HFFc6 (cell line): ENCODE data around the gene MAP2K4. TPM values are rescaled to one million over a fixed set of nuclear protein-coding genes. Genes with fewer than 3 reads are reported as not detected.

Experiments
- DNase-seq: peaks from one replicate; pipeline ENCODE4 v3.0.0-alpha.2; 2018
- H3K27ac Mint-ChIP-seq: 2 replicates; pipeline ENCODE4 v1.8.0; 2020; ENCODE audit warnings: mild to moderate bottlenecking, mixed read lengths
- H3K27me3 Mint-ChIP-seq: 2 replicates; pipeline ENCODE4 v1.8.0; 2021; ENCODE audit warnings: mild to moderate bottlenecking, moderate library complexity, mixed read lengths; ENCODE audit not compliant: insufficient read depth
- H3K36me3 Mint-ChIP-seq: 2 replicates; pipeline ENCODE4 v1.8.0; 2021; ENCODE audit warnings: low read depth, mixed read lengths
- H3K4me1 Mint-ChIP-seq: 2 replicates; pipeline ENCODE4 v1.8.0; 2020; ENCODE audit warnings: low read depth, mixed read lengths
- H3K4me3 Mint-ChIP-seq: 2 replicates; pipeline ENCODE4 v1.8.0; 2020; ENCODE audit warnings: mild to moderate bottlenecking, moderate library complexity, mixed read lengths
- H3K9me3 Mint-ChIP-seq: 2 replicates; pipeline ENCODE4 v1.8.0; 2020; ENCODE audit warnings: mild to moderate bottlenecking, mixed read lengths
- microRNA-seq: library from miRNA; unstranded; fragments of <30 nt; microRNA quantifications from one replicate; pipeline ENCODE4, GENCODE V29; 2019
- total RNA-seq, 6 experiments: library from RNA; stranded (reverse); fragmentation: NEBNext Ultra II Directional; extraction: Animal tissue kit (Norgen Biotek cat#: 25700); gene quantifications; 2 replicates in 1 of 6; 3 replicates in 5 of 6; pipeline ENCODE4 v1.2.3, GENCODE V29; 2021
- TF ChIP-seq, protein P1 (sequence below): fragments of 200-600 bp; sonication (generic); IDR thresholded peaks from 2 replicates; pipeline ENCODE4 v1.5.0; 2021; ENCODE audit warnings: antibody characterized with exemption, mild to moderate bottlenecking

MAP2K4 gene
- total RNA-seq, 6 experiments from 2014 or later: 24.0 to 31.7 (median 26.9) TPM

DNA sequence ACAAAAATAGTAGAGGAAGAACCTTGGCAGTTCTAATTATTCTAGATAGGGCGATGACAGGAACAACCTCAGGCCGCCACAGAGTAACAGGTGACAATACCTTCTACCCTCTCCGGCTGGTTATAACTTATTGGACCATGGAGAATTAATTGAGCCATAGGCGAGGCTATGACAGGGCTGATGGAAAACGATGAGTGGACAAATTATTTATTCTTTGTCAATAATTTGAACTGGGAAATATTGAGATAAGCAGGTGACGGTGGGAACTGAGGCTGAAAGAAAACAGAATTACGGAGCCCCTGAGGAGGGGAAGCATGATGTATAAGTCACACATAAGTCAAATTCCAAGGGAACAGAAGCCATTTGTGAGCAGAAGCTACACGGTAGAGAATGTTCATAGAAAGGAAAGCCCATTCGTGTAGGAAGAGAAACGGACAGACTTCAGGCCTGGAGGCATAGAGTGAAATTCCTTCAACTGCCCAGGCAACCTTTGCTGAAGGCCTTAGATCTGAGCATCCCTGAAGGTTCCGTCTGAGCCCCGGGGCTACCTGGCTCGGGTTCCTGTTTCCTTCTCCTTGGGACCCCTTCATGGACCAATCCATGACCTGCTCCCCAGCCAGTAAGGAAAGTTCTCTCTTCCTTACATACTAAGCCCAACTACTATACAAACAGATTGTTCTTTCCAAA is 158.1 kb downstream of the MAP2K4 start:
- TF ChIP-seq, protein P1, sequence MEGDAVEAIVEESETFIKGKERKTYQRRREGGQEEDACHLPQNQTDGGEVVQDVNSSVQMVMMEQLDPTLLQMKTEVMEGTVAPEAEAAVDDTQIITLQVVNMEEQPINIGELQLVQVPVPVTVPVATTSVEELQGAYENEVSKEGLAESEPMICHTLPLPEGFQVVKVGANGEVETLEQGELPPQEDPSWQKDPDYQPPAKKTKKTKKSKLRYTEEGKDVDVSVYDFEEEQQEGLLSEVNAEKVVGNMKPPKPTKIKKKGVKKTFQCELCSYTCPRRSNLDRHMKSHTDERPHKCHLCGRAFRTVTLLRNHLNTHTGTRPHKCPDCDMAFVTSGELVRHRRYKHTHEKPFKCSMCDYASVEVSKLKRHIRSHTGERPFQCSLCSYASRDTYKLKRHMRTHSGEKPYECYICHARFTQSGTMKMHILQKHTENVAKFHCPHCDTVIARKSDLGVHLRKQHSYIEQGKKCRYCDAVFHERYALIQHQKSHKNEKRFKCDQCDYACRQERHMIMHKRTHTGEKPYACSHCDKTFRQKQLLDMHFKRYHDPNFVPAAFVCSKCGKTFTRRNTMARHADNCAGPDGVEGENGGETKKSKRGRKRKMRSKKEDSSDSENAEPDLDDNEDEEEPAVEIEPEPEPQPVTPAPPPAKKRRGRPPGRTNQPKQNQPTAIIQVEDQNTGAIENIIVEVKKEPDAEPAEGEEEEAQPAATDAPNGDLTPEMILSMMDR: no peak

DNA sequence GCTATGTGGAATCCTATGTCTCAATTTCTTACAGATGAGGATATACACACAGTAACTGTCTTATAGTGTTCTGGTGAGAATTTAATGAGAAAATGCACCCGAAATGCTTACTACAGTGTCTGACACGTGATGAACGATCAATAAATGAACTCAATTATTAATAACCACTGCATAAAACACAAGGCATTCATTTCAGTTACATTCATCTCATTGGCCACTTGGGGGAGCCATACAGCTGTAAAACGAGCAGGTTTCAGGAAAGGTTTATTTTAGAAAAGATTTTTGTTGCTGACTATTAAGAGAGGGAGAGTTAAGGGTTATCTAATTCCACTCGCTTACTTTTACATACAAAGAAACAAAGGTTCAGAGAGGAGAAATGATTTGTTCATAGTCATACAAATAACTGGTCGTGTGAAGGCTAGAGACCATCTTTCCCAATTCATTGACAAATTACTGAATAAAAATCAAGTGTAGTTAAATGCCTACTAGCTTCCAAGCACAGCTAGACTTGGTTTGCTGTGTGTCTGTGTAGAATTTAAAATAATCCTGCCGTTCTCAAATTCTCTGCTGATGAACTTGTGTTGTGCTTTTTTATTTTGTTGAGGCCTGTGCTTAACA is 160.1 kb downstream of the MAP2K4 start:
- no peak overlapping the region for H3K27ac Mint-ChIP-seq
- H3K4me1 Mint-ChIP-seq: no peaks in the 10 kb centered on the region
- H3K36me3 Mint-ChIP-seq: no peaks in the 10 kb centered on the region
- peak; percentile 38 for DNase-seq
- H3K4me3 Mint-ChIP-seq: no peak overlapping the region
- peaks cover 4% of the 10 kb centered on the region for H3K27me3 Mint-ChIP-seq
- H3K9me3 Mint-ChIP-seq: no peaks in the 10 kb centered on the region
- TF ChIP-seq, protein P1: peak; percentile 94

More for the DNA sequence above, 158.1 kb downstream of the MAP2K4 start:
- no peaks in the 10 kb centered on the region for H3K4me1 Mint-ChIP-seq
- no peaks in the 10 kb centered on the region for H3K9me3 Mint-ChIP-seq
- peaks cover 8% of the 10 kb centered on the region for H3K27me3 Mint-ChIP-seq
- H3K36me3 Mint-ChIP-seq: no peaks in the 10 kb centered on the region
- no peak overlapping the region for H3K27ac Mint-ChIP-seq
- H3K4me3 Mint-ChIP-seq: no peak overlapping the region
- no peak for DNase-seq

DNA sequence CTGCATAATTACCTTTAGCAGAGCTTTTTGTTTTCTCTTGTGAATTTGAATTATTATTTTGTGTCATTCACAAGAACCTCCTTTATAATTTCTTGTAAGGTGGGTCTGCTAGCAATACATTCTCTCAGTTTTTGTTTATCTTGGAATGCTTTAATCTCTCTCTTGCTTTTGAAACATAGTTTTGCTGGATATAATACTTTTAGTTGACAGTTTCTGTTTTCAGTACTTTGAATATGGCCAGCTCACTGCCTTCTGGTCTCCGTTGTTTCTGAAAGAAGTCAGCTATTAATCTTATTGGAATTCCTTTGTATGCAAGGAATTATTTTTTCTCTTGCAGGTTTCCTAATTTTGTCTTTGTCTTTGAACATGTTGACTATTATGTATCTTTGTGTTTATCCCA is 167.0 kb downstream of the MAP2K4 start:
- no peak overlapping the region for H3K27ac Mint-ChIP-seq
- peaks cover 6% of the 10 kb centered on the region for H3K9me3 Mint-ChIP-seq
- peaks cover 8% of the 10 kb centered on the region for H3K27me3 Mint-ChIP-seq
- TF ChIP-seq, protein P1: no peak
- H3K4me1 Mint-ChIP-seq: no peaks in the 10 kb centered on the region
- DNase-seq: no peak
- no peak overlapping the region for H3K4me3 Mint-ChIP-seq
- no peaks in the 10 kb centered on the region for H3K36me3 Mint-ChIP-seq

DNA sequence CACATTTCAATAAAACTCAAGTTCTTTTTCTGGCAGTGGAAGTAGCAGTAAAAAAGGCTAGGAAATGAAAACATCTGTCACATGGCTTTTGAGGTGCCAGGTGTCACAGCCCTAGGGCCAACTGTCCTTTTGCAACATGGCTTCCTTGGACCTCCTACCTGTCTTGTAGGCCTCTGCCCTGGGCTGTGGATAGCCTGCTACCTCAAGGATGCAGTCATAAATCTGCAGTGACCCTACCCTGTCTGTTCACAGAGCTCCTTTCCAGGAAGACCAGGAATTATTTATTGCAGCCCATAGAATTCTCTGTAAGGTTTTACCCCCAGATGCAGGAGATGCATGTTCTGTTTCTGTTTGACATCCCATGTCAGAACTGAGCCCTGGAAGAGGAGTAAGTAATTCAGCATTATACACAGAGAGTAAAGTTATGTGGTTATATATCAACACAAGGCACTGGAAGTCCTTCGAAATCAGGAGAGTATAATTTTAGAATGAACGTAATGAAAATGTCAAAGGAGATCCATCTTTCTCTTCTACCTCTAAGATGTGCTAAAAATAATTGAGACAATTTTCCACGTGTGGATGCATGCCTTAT is 172.6 kb downstream of the MAP2K4 start:
- H3K27ac Mint-ChIP-seq: no peak overlapping the region

More for the DNA sequence above, 172.6 kb downstream of the MAP2K4 start:
- no peaks in the 10 kb centered on the region for H3K4me1 Mint-ChIP-seq
- peaks cover under 1% of the 10 kb centered on the region; the same call in 1 of the 2 replicates for H3K9me3 Mint-ChIP-seq
- H3K4me3 Mint-ChIP-seq: no peak overlapping the region
- H3K27me3 Mint-ChIP-seq: peaks cover 11% of the 10 kb centered on the region
- TF ChIP-seq, protein P1: no peak
- no peak for DNase-seq
- no peaks in the 10 kb centered on the region for H3K36me3 Mint-ChIP-seq

Small RNA genes within 50 kb of the gene (microRNA-seq; reads per million reads assigned to microRNA genes)
- 11,875 reads per million, percentile 94 among the genes with 10 or more reads in this experiment for gene MIR744

Other genes with a start within 250 kb of the MAP2K4 start
- 1 to 10 TPM; 4.2 to 6.0 (median 4.6) TPM for gene ZNF18, start 23.4 kb upstream of the MAP2K4 start, total RNA-seq